HG02885 (cell line): Measurements from ENCODE around the gene TWF2.

Experiments used
- ATAC-seq: cut with Tn5 transposase; IDR thresholded peaks from one replicate; pipeline ENCODE4 v1.9.1; 2021; ENCODE audit warnings: mild to moderate bottlenecking; ENCODE audit not compliant: unreplicated experiment, poor library complexity

Gene TWF2

DNA sequence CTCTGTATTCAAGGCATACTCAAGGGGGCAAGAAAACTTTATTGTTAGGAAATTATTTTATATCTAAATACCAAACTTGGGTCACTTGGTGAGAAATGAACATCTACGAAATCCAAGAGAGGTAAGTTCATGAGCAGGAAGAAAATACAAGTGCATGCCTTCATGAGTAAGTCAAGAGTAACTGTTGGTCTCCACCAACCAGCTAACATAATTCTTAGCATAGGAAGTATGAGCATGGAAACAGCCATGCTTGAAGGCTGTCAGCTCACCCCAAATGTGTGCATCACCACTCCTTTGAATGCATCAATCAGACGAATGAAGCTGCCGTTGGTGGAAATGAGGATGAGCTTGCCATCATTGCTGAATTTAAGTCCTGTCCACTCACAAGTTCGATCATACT lies 20.5 kb upstream of the TWF2 start:
- no peak for ATAC-seq

DNA sequence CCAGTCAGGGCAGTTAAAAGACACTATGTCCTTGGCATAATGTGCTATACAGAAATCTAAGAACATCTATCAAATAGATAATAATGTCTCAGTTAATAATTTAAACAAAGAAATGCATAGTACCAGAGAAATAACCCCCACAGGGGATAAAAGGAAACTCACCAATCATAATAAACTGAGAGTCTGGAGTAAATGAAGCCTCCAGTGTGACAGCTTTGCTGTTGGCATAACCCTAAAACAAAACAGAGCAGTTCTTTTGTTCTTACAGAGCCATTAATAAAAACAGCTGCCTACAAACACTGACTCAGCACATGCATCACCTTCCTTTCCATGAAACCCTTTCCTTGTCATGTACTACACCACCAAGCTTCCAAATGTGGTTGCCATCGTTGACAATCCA lies 20.1 kb upstream of the TWF2 start:
- ATAC-seq, result no peak

DNA sequence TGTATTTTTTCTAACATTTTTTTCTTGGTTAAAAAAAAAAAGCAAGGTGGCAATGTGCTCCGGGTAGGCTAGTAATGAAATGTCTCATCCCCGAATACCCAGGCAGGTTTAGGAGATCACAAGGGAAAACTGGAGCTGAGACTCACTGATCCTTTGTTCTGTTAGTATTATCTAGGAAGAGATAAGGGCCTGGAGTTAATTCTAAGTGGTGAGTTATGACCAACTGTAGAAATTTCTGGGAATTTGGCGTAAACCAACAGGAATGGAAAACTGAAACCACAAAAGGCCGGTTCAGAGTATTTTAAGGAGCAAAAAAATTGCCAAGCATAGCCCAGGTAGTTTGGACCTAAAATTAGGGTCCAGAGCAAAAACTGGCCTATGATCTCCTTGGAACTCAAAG lies 19.0 kb upstream of the TWF2 start:
- ATAC-seq, result no peak

DNA sequence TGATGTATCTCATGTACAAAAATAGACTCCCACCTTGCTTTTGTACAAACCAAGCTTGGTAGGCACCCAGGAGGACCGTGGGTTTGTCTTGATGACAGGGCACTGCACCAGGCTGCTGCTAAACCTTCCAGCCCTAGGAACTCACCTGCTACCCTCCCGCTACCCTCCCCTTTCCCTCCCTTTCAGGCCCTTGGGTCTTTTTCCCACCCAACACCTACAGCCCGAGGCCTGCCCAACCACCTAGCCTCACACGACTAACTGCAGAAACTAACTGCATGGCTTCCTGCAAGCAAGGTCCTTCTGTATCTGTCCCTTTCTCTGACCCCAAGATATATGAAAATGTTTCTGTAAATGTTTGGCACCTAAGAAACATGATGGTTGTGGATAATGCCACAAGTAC lies 17.7 kb upstream of the TWF2 start:
- ATAC-seq, result no peak

DNA sequence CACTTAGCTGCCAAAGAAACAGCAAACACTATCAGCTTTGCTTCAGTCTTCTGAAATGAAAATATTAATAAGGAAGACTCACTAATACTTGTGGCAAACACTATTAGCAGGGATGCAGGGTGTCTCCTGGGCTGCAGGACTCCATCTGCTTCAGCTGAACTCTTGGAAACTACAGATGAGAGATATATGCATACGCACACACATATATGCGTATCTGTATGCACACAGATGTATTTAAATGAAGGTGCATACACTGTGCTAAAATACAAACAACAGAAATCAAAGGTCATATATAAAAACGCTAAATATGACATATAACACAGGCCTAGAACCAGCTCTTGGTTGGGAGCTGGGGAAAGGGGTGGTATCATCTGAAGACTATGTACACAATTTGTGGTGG lies 17.2 kb upstream of the TWF2 start:
- no peak for ATAC-seq

DNA sequence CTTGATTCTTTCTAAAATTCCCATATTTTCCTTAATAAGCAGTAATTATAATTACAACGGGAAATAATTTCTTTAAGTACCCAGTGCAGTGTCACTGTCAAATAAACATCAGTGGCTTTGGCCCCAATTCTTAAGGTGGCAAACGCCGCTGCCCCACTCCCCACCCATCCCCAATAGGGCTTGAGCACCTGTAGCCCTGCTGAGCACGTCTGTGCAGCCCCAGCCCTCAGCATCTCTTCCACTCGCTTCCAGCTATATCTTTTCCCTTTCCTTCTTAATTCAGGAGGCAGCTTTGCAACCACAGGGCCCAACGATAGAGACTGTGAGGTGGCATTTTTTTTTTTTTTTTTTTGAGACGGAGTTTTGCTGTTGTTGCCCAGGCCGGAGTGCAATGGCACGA lies 15.7 kb upstream of the TWF2 start:
- no peak for ATAC-seq

DNA sequence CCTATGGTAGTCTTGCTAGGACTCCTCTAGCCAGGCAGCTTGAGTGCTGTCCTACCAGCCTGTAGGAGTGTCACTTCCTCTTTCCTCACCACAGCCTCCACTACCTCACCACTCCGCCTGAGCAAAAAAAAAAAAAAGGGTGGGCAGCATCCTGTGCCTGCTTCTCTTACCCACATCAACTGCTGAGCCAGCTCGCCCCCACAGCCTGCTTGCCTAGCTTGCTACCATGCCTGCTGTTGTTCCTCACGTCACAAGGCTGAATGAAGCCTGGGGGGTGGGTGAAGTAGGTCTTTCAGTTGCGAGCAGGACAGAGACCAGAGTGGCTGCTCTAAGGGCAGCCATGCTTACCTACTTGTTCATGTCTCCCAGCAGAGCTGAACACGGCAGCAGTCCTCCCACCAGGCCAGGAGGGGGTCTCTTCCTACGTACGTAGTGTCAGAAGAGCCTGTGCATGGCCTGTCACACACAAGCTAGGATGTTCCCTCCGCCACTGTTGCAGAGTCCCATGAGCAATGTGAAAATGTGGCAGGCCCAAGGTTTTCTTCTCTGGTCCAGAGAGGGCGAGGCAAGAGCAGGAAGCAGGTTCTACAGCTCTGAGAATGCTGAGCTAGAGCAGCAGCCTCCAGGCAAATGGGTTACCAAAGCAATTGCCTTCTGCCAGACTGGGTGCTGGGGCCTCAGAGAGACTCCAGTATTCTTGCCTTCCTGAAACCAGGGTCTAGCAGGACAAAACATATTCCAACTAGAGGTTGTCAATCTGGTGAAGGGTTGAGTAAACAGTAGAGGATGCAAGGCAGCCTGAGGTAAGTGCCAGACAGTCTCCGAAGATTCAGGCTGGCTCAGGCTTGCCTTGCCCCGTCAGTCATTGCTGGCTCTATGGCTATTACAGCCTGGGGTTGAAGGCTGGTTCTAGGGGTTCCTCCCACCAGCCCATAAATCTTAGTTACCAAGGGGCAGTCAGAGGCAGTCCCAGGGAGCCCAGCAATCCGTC lies 14.7 kb upstream of the TWF2 start:
- ATAC-seq, result peak; percentile 90

DNA sequence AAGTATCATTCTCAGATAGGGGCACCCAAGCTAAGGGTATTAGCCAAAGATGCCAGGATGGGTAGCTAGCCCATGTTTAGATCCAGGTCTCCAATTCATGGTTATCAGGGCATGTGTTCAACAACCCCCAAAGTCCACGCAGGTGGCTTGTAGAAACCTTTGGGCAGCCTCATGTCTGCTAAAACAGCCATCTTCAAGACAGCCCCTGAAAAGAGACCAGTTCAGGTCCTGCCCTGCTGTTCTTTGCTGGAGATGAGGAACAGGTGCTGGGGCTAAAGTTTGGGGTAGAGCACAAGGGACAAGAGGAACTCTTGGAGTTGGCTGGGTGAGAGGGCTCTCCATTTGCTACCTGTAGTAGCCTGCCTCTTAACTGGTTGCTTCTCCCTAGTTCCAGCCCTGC lies 11.2 kb upstream of the TWF2 start:
- no peak for ATAC-seq

DNA sequence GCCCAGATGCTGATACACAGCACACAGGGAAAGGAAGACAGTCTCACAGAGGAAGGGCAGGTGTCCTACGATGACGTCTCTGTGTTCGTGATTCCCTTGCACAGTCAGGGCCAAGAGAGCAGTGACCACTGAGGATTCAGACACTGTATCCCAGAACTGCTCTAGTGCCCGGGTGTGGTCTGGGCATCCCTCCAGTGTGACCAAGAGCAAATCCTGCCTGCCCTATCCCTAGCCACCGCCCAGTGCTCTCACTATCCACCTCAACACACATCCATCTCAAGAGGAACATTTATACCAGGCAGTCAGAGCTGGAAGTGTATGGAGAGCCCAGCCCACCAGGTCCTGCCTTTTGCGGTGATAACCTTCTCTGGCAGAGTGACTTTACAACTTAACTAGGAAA lies 10.7 kb upstream of the TWF2 start:
- no peak for ATAC-seq

DNA sequence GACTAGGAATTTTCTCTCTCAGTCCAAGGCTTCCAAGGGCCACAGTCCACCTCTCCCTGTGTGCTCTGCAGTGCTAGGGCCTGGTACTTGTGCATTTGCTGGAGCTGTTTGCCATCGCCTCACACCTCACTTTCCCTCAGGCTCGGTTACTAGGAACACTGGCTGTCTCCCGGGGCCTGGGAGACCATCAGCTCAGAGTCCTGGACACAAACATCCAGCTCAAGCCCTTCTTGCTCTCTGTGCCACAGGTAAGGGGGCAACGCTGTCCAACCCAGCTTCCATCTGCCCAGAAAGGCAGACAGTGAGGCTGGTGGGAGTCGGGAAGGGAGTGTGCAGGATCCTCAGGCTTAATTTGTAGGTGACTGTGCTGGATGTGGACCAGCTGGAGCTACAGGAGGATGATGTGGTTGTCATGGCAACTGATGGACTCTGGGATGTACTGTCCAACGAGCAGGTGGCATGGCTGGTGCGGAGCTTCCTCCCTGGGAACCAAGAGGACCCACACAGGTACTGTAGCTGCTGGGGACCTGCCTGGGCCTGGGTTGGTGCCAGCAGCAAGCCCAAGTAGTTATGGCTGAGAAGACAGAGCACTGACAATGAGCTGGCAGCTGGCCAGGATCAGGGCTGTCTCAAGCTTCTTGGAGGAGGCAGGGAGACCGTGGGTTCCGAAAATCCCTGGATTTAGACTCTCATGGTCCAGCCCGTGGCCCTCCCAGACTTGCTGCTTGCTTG lies 10.0 kb upstream of the TWF2 start:
- no peak for ATAC-seq

DNA sequence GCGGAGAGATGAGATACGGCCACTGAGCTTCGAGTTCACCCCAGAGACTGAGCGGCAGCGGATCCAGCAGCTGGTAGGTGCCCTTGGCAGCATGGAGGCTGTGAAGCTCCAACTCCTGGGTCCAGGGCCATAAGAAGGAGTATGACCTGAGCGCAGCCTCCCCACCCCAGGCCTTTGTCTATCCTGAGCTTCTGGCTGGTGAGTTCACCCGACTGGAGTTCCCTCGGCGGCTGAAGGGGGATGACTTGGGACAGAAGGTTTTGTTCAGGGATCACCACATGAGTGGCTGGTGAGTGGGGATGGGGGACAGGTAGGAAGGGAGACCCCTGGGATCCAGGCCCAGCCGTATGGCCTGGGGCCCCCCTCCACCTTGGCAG lies 9.2 kb upstream of the TWF2 start:
- ATAC-seq, result no peak

DNA sequence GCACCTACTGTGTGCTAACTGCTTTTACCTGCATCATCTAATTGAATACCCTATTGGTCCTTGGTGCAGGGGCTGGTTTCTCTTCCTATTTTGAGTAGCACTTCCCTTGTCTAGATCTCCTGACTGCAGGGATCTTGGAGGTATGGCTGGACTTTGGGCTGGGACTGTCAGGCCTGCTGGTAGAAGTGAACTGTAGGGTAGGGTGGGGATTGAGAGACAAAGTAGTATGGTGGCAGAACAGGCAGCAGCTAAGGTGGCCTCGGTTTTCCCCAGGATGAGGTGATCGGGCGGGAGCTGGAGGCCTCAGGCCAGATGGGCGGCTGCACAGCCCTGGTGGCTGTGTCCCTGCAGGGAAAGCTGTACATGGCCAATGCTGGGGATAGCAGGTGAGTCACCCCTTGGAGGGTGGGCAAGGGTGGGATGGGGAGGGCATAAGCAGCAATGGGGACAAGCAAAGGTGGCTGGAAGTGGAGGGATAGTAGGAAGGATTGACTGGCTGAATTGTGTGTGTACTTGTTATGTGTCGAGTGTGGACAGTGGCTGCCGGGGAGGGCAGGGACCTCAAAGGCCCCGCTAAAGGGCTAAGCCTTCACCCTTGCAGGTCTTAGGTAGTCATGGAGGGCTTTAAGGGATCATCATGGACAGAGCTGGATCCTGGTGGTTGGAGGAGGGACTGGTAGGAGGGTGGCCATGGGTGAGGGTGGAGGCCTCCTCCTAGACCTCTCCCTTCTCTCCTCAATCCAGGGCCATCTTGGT lies 8.6 kb upstream of the TWF2 start:
- no peak for ATAC-seq

DNA sequence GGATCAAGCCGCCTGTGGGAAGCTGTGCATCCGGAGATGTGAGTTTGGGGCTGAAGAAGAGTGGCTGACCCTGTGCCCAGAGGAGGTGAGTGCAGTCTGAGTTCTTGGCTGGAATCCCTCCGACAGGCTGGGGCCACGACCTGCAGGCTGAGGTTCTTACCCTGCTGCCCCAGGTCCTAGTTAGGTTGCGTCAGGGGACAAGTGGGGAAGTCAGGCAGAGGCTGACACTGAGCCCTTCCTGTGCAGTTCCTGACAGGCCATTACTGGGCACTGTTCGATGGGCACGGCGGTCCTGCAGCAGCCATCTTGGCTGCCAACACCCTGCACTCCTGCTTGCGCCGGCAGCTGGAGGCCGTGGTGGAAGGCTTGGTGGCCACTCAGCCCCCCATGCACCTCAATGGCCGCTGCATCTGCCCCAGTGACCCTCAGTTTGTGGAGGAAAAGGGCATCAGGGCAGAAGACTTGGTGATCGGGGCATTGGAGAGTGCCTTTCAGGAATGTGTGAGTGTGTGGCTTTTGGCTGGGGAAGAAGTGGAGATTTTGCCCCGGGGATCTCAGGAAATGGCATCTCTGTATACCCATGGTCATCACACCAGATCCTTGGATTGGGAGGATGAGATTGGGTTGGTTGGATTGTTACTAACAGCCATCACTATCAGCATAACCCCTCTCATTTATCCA lies 7.9 kb upstream of the TWF2 start:
- no peak for ATAC-seq

DNA sequence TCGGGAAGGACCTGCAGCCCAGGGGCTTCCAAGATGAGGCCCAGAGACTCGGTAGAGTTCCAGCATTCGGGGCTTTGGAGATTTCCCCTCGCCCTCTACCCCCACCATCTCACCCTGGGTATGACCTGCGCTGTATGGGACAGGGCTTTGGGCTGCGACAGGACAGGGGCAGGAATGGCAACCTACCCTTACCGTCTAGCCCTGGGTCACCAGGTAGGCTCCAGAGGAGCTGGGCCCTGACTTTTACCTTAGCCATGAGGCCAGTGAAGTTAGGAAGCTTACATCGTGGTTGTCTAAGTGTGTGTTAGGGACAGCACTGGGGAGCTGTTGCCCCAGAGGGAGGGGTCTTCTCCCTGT lies 7.3 kb upstream of the TWF2 start:
- ATAC-seq, result no peak

DNA sequence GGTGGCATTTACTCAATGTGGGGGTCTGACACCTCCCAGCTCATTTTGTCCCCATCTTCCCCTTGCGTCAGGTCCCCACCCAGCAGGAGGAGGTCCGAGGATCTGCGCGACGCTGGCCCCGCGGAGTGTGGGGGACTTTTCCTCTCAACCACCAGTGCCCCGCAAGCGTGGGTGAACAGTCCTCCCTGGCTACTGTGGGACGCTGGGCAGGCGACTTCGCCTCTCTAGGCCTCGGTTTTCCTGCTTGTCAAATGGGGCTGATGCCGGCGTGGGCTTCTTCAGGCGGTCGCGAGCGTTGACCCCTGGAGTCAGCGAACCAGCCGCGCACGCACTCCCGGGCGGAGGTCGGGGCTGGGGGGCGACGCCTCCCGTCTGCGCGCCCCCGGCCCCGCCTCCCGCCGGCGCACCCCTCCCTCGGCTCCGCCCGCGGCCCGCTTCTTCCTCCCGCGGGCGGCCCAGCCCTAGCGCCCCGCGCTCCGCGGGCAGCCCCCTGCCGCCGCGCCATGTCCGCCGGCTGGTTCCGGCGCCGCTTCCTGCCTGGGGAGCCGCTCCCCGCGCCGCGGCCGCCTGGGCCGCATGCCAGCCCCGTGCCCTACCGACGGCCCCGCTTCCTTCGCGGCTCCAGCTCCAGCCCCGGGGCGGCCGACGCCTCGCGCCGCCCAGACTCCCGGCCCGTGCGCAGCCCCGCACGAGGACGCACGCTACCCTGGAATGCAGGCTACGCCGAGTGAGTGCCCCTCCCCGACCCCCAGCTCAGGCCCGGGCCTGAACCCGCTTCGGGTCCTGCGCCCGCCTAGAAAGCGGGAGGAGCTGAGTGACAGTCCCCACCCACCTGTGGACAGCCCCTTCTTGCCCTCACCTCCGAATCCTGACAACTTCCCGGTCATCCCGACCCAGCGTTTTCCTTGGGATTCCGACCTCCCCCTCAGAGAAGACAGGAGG lies 6.6 kb upstream of the TWF2 start, which contains the start of gene PPM1M:
Gene PPM1M (plus strand): TSS at position 438 of the 942 bp plus-strand sequence. CDS start 66 bp downstream, at position 504.
- ATAC-seq, result peak; percentile 48

DNA sequence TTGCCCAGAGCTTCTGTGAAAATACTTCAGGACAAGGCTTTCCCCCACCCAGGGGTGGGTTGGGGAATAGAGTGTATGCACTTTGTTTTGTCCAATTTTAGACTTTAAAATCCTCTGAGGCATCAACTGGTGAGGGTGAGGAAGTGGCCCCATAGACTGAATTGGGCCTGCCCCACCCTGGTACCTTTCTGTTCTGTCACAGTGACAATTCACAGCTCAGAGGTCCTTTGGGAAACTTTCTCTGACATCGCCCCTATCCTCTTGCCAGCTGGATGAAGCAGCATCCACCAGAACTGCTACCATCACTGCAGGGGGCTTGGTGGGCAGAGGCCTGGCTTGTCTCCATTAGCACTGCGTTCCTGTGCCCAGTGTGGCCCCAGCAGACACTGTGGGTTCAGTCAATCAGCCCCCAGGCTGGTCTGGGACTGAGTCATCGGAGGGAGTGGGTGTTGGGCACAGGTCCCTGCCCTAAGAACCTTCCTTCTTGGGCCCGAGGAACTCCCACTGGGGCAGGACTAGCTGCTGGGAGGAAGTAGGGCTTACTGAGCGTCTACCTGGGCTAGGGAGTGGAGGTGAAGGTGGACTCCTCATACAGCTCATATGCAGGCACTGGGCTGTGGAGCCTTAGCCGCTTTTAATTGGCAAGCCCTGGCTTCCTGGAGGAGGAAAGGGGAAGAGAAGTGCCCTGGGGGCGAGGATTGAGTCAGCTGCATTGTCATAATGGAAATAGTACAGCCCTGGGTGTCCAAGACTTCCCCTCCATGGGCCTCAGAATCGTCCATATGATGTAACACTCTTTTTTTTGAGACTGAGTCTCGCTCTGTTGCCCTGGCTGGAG lies 5.1 kb upstream of the TWF2 start:
- peak; percentile 42 for ATAC-seq

DNA sequence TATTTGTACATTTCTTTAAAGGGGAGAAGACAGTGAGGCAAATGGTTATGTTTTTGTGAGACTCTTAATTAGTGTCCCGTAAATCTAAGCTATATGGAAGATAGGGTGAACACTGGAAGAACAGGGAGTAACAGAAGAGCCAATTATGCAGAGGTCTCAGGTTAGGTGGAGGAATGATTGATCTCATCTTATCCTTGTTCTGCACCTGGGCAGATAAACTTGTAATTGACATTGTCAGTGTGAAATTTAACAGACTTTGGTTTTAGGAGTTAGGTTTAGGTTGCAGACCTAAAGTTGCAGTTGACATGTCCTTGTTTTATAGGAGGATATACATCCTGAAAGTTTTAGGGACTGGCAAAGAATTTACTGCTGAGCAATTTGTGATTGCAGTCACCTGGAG lies 3.1 kb upstream of the TWF2 start:
- no peak for ATAC-seq

DNA sequence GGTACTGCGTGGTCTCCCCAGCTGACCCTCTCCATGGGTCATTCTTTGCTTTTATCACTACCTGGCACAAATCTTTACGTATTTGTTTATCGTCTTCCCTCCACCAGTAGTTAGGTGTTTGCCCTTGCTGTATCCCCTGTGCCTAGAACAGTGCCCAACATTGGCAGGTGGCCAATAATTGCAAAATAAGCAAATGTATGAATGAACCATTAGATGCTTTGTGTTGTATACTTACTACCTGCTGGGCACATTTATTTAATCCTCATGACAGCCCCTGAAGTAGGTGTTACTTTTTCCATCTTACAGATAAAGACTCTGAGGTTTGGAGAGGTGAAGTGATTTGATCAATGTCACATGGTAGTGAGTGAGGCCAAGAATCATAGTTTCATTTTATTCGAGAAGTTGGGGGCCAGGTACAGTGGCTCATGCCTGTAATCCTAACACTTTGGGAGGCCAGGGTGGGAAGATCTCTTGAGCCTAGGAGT lies 2.0 kb upstream of the TWF2 start:
- ATAC-seq, result no peak
